ENCODE measurements around the gene CDT1.

DNA sequence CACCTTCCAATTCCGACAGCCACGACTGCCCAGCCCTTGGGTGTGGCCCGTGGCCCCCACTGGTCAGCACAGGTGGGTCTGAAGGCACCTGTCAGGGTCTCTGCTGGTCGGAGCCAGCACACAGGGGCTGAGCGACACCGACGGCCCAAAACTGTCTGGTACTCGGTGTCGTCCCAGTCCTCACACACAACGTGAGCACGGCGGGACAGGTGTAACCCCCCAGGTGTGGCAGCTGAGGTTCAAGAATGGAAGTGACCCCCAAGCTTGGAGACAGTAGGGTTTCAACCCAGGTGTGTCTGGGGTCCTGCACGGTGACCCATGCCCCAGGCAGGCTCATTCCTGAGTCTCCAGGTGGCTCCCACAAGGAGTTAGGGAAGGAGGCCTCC, 52.1 kb downstream of the CDT1 start:
- TF ChIP-seq, protein P1, sequence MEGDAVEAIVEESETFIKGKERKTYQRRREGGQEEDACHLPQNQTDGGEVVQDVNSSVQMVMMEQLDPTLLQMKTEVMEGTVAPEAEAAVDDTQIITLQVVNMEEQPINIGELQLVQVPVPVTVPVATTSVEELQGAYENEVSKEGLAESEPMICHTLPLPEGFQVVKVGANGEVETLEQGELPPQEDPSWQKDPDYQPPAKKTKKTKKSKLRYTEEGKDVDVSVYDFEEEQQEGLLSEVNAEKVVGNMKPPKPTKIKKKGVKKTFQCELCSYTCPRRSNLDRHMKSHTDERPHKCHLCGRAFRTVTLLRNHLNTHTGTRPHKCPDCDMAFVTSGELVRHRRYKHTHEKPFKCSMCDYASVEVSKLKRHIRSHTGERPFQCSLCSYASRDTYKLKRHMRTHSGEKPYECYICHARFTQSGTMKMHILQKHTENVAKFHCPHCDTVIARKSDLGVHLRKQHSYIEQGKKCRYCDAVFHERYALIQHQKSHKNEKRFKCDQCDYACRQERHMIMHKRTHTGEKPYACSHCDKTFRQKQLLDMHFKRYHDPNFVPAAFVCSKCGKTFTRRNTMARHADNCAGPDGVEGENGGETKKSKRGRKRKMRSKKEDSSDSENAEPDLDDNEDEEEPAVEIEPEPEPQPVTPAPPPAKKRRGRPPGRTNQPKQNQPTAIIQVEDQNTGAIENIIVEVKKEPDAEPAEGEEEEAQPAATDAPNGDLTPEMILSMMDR (conservative IDR thresholded peaks at IDR 0.05 in 1 of 2, IDR thresholded peaks at IDR 0.05 in 1 of 2; ENCODE audit: extremely low read depth in 1 of 2, insufficient read depth in 1 of 2, low read depth in 1 of 2, low read length in 2 of 2): no peak
- TF ChIP-seq EZH2 (IDR thresholded peaks at IDR 0.05; ENCODE audit: borderline replicate concordance, low read length): no peak
